GM21576 (cell line): ENCODE results near the gene NDEL1.

Experiments used
- ATAC-seq: cut with Tn5 transposase; IDR thresholded peaks from one replicate; pipeline ENCODE4 v1.9.1; 2021; ENCODE audit warnings: mild to moderate bottlenecking, moderate library complexity; ENCODE audit not compliant: unreplicated experiment

NDEL1 gene

DNA sequence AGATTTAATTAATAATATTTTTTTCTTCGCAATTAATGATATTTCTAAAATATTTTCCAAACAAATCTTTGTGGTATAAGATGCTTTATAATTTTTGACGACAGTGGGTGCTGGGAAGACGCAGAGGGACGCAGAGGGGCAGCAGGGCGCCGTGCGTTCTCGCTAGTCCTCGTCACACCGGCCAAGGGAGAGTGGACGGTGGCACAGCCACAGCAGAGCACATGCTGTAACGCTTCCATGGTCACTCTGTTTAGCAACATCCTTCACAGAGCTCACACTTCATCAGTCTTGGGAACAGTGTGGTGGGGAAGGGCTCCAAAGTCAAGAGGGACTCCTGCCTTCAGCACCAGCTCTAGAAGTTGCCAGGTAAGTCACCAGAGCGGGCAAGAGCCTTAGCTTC lies 60.4 kb downstream of the NDEL1 start:
- no peak for ATAC-seq

- ATAC-seq: no peak
Measured at GRCh38 chr17:8499171-8499570, 63.5 kb downstream of the NDEL1 start.

- no peak for ATAC-seq
Measured at GRCh38 chr17:8499614-8500013, 63.9 kb downstream of the NDEL1 start.

DNA sequence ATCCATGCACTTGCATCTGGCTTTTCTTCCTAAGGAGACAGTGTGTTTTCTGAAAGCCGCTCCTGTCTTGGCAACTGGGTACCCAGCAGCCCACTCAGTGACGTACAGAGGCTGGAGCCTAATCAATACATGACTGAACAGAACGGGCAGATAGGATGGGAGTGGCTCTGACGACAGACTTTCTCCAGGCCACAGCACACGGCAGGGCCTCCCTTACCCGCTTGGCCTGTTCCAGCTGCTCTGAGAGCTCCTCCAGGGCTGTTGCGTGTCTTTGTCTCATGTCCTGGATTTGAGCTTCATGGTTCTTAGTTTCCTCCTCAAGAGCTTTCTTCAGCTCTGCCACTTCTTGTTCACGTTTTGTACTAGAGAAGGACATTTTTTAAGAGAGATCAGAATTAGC lies 64.9 kb downstream of the NDEL1 start:
- no peak for ATAC-seq

DNA sequence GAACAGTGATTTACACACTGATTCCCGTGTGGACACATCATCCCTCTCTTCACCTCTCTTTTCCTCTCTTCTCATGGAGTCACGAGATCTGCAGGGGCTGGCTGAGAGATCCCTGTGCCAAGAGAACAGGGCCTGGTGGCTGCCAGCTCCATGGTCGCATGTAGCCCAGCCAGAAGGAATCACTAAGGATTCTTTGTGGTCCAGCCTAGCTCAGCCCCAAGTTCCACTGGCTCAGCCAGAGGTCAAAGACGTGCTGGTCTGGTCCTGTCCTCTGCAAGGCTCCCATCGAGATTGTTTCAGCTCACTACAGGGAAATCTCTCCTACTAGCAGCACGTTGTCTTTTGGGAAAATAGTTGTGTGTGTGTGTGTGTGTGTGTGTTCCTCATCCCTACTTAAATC lies 66.4 kb downstream of the NDEL1 start:
- no peak for ATAC-seq

- no peak for ATAC-seq
Measured at GRCh38 chr17:8503368-8503767, 67.7 kb downstream of the NDEL1 start.

GRCh38 chr17:8503807-8504206 lies 68.1 kb downstream of the NDEL1 start:
- ATAC-seq: no peak

DNA sequence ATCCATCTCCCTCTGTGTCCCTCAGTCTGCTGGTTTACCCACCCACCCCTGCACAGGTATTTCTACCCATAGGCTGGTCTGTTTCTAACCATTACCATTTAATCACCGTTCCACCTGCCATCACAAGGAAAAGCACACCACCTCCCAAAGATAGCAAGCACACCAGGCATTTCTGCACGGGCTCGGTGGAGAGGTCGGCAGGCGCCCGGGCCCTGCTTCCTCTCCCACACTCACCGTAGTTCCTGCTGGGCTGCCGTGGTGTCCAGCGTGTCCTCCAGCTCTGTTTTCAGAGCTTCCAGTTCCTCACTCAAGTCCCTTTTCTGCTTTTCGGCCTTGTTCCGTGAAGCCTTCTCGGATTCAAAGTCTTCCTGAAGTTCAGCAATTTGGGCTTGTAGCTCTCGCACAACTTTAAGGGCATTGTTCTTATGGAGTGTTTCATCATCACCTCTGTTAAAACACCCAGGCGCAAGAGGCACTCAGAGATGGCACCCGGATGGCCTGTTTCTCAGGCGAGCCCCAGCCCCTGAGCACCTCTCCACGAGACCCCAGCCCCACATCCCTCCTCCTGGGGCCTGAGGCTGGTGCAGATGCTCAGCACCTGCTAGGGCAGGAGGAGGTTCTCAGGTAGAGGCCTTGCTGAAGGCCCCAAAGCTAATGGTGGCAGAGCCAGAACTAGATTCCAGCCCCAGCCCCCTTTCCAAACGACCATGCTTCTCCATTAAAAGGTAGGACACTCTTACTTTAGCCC lies 69.0 kb downstream of the NDEL1 start:
- no peak for ATAC-seq

- ATAC-seq: no peak
Measured at GRCh38 chr17:8506145-8506544, 70.5 kb downstream of the NDEL1 start.

- no peak for ATAC-seq
Measured at GRCh38 chr17:8514801-8515200, 79.1 kb downstream of the NDEL1 start.
